GM13977 (cell line): Measurements from ENCODE around the gene SERPINB8.

Experiments used
- DNase-seq: peaks from one replicate; pipeline ENCODE4 v3.0.0; 2012; ENCODE audit warnings: low spot score
- CTCF ChIP-seq: IDR thresholded peaks from 2 replicates; pipeline ENCODE4 v1.5.1; 2012; ENCODE audit warnings: mild to moderate bottlenecking, control low read depth; ENCODE audit not compliant: insufficient read depth; ENCODE audit errors: extremely low read depth, missing control alignments
- in situ Hi-C: fragments of 300-500 bp; cut with MboI; formaldehyde crosslinking; loops from one replicate; pipeline ENCODE4 v1.12.0; 2022; ENCODE audit warnings: low sequenced_read_pairs, low pct_unique_long_range_greater_than_20kb, mixed read lengths, inconsistent platforms; ENCODE audit not compliant: unreplicated experiment

Gene SERPINB8

GRCh38 chr18:63951302-63951705 is 18.6 kb upstream of the SERPINB8 start:
- peak; percentile 35 for TF ChIP-seq CTCF
- in situ Hi-C loops: no loop called here
- DNase-seq: peak; percentile 49

GRCh38 chr18:63953811-63954210 is 16.1 kb upstream of the SERPINB8 start:
- TF ChIP-seq CTCF: no peak
- DNase-seq: no peak

GRCh38 chr18:63956755-63957154 is 13.1 kb upstream of the SERPINB8 start:
- no peak for TF ChIP-seq CTCF
- DNase-seq: no peak
- in situ Hi-C loops: no loop called here

More at GRCh38 chr18:63953811-63954210, 16.1 kb upstream of the SERPINB8 start:
- in situ Hi-C loops: no loop called here

- in situ Hi-C loops: no loop called here
- no peak for TF ChIP-seq CTCF
These were observed 9.0 kb upstream of the SERPINB8 start for GRCh38 chr18:63960891-63961290.

GRCh38 chr18:63961435-63961980 is 8.4 kb upstream of the SERPINB8 start:
- no peak for DNase-seq
- no peak for TF ChIP-seq CTCF
- in situ Hi-C loops: no loop called here

More at GRCh38 chr18:63960891-63961290, 9.0 kb upstream of the SERPINB8 start:
- DNase-seq: no peak

- no peak for DNase-seq
- in situ Hi-C loops: no loop called here
- TF ChIP-seq CTCF: no peak
These were observed 7.7 kb upstream of the SERPINB8 start for GRCh38 chr18:63962137-63962536.
